GM10248 (cell line): ENCODE measurements around the gene MAPK4.

Source experiments
- CTCF ChIA-PET: fragments of 300-600 bp; sonication (Branson Sonifier 250); formaldehyde crosslinking; extraction: SDS; loops from one replicate; lab custom pipeline; 2021; ENCODE audit warnings: antibody characterized with exemption; lab: Yijun Ruan, JAX
- POLR2A ChIA-PET: fragments of 350-650 bp; sonication (Branson Sonifier 250); formaldehyde crosslinking; extraction: SDS; loops from one replicate; lab custom pipeline; 2020; ENCODE audit warnings: antibody characterized with exemption; lab: Yijun Ruan, JAX
- DNase-seq: peaks from one replicate; pipeline ENCODE4 v3.0.0; 2012; ENCODE audit errors: extremely low spot score
- CTCF ChIP-seq: IDR thresholded peaks from 2 replicates; pipeline ENCODE4 v1.5.1; 2012; ENCODE audit warnings: mild to moderate bottlenecking, low read depth; ENCODE audit errors: extremely low read depth, missing control alignments, control extremely low read depth

Gene MAPK4

DNA sequence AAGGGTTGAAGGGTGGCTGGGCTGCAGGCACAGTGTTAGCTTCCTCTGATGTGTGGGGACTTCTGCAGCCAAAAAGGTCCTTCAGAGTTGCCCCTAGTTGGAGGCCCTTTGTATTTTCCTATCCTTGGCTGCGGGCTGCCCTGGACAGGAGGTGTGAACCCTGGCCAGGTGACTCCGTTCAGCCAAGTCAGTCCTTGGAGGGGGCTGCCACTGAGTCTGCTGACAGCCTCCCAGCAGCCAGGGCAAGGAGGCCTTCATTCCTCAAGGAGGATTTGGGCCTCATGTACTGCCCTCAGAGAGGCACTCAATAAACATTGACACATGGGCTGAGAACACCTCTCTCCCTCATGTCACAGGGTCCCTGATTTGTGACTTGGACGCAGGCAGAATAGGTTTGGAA is 62.4 kb downstream of the MAPK4 start:
- TF ChIP-seq CTCF: no peak
- no peak for DNase-seq
- CTCF ChIA-PET: no interaction called here
- POLR2A ChIA-PET: no interaction called here

DNA sequence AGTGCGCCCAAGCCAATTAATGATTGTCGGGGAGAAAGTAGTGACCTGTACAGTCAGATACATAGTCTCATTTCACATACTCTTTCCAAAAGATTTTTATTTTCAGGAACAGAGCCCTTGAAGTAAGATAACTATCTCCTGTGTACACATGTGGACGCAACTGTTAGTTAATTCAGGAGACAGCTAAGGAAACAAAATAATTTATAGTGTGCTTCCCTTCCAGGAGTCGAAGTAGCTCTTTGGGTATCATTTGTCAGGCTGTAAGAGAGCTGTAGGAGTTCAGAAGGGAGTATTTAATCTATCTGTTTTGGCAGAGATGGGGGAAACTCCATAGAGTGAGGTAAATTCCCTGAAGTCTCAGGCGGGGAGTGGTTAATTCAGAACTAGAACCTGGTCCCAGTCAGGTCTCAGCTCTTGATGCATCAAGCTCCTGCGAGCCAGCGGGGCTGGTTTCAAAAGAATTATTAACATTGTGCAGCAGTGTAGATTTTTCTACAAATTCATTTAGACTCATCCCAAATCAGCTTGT is 63.0 kb downstream of the MAPK4 start:
- no peak for TF ChIP-seq CTCF
- DNase-seq: no peak
- POLR2A ChIA-PET: no interaction called here
- CTCF ChIA-PET: no interaction called here

- CTCF ChIA-PET: no interaction called here
- POLR2A ChIA-PET: no interaction called here
Measured at GRCh38 chr18:50623694-50624352, 63.9 kb downstream of the MAPK4 start.

GRCh38 chr18:50624981-50625380 is 65.1 kb downstream of the MAPK4 start:
- TF ChIP-seq CTCF: no peak
- DNase-seq: no peak
- ChIA-PET CTCF (interaction anchor here (1.5 kb wide), 1 partner anchor 14 kb away, joined by 5 read pairs; no protein-coding TSS in a partner anchor), POLR2A (no interaction called here)

More at GRCh38 chr18:50623694-50624352, 63.9 kb downstream of the MAPK4 start:
- DNase-seq: no peak
- TF ChIP-seq CTCF: no peak

GRCh38 chr18:50626317-50626716 is 66.4 kb downstream of the MAPK4 start:
- ChIA-PET POLR2A (no interaction called here), CTCF (no interaction called here)
- no peak for TF ChIP-seq CTCF
- no peak for DNase-seq

GRCh38 chr18:50627594-50628532 is 68.0 kb downstream of the MAPK4 start:
- DNase-seq: no peak
- POLR2A ChIA-PET: no interaction called here
- CTCF ChIA-PET: no interaction called here
- no peak for TF ChIP-seq CTCF
